SIG-M5 treated with dmso at 0.1 percent for 504 hours (cell line): Measurements from ENCODE around the gene ADAMTS19.

Source experiments
- DNase-seq: peaks from one replicate; lab custom pipeline; 2025; ENCODE audit not compliant: unreplicated experiment; lab: John Stamatoyannopoulos, UW

The ADAMTS19 gene

DNA sequence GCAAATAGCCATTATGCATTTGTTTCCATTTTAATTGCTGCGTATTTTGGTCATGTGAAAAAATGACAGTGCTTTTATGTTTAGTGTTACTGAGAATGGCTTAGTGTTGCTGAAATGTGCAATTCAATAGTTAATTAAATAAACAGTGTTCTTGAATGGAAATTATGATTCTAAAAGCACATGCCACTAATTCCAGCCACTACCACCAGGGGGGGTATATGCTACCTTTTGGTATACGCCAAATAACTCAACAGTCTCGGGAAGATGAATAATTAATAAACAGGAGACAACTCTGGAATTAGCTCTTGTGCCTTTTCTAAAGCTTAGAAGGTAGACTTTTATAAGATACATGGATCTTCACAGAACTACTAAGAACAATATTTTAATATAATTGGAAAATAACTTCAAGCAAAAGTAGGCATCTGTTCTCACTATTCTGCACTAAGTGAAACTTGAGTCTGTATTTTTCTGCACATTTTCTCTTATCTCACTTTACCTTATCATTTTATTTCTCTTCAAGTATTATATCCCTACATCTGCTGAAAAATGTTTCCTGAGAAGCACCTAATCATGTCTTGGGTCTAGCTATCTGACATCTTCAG is 204.3 kb downstream of the ADAMTS19 start:
- peak; percentile 38 for DNase-seq

GRCh38 chr5:129670957-129671500 is 210.9 kb downstream of the ADAMTS19 start:
- DNase-seq = no peak

DNA sequence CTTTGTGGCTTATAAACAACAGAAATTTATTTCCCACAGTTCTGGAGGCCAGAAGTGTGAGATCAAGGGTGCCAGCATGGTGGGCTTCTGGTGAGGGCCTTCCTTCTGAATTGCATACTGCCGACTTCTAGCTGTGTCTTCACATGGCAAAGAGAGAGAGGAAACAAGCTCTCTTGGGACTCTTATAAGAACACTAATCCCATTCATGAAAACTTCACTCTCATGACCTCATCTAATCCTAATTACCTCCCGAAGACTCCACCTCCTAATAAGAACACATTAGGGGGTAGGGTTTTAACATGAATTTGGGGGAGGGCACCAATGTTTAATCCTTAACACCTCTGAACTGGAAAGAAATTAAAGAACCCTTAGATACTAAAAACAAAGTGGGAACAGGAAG is 211.9 kb downstream of the ADAMTS19 start:
- DNase-seq = no peak

GRCh38 chr5:129679671-129680070 is 219.6 kb downstream of the ADAMTS19 start:
- DNase-seq = no peak

- no peak for DNase-seq
These were observed 227.8 kb downstream of the ADAMTS19 start for GRCh38 chr5:129687941-129688340.

DNA sequence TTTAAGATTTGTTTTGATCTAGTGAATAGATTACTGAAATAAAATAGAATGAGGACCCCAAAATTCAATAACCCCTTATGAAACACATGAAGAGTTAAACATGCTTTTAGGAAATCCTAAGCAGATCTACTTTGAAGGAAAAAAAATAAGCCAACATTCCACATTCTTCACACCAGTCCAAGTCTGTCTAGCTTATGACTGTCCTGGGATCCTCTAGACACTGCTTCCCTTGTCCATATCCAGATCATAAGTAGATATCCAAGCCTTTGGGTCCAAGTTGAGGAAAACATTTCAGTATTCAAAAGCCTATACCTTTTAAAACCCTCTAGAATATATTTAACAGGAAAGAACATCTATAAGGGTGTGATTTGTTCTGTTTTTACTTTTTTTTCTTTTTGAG is 228.9 kb downstream of the ADAMTS19 start:
- no peak for DNase-seq

- no peak for DNase-seq
These were observed 231.1 kb downstream of the ADAMTS19 start for GRCh38 chr5:129691220-129691619.

DNA sequence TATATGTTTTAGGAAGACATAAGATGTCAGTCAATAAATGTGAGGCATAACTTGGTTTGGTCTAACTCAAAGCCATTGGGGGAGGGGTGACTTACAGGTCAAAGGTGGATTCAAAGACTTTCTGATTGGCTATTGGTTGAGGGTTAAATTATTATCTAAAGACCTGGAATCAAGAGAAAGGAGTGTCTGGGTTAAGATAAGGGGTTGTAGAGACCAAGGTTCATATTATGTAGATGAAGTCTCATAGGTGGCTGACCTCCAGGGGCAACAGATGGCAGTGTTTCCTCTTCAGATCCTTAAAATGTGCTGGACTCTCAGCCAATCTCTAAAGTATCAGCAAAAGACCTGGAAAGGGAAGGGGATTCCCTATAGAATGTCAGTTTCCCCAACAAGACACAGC is 236.5 kb downstream of the ADAMTS19 start:
- no peak for DNase-seq

DNA sequence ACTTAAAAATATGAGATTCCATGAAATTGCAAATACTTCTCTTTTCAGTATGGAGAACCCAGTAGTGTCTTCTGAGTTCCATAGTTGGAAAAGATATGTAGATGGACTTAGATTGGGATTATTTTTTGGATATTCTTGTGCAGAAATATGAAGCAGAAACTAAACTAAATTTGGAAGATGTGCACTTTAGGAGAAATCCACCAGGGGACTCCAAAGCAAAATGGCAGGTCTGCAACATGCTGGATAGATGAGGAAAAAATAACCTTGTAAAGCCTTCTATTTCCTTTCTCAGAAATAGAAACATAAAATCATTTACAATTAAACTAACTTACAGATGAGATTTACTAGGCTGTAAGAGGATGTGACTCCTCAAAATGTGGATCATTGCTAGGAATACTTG is 238.6 kb downstream of the ADAMTS19 start:
- no peak for DNase-seq

DNA sequence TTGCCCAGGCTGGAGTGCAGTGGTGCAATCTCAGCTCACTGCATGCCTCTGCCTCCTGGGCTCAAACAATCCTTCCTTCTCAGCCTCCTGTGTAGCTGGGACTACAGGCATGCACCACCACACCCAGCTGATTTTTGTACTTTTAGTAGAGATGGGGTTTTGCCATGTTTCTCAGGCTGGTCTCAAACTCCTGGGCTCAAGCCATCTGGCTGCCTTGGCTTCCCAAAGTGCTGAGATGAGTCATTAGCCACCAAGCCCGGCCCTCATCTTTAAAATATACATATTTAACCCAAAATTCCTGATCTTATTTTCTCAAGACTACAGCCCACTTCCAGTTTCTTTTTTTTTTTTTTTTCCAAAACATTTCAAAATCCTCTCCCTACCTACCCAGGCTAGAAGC is 256.1 kb downstream of the ADAMTS19 start:
- no peak for DNase-seq

DNA sequence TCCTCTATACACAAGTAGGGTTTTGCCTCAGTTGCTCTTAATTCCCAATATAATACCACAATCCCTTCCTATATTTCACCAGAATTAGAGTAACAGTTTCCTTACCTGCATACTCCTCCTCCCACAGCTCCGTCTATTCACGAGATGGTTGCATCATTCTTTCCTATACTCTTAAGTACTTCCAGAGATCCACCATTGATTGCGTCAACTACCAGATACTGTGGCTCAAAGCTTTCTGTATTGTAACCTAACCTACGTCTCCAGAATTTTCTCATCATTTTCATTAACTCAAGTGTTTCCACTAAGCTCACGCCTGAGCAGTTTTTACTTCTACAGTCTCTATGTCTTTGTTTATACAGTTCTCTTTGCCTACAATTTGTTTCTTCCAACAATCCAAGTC is 256.6 kb downstream of the ADAMTS19 start:
- DNase-seq = no peak

DNA sequence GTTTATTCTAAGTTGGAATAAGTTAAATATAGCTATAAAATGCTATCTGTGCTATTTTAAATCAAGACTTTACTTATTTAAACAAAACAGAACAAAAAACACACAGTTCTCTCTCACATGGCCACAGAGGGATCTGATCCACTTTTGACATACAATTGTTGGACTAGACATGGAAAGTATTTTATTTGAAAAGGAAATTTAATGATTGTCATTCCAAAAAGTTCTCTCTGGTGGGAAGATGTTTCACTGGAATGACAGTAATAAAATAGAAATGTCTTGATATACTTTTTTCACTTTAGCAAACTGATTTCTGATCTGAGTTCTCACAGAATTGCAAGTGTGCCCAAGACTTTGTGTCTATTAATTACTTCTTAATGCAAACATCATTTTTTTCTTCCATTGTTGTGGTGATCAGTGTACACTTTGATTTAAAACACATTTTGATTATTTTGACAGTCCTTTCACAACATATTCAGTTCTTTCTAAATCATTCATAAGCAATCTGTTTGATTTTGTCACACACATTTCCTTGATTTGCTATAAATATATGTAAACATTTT is 257.7 kb downstream of the ADAMTS19 start:
- DNase-seq = no peak

DNA sequence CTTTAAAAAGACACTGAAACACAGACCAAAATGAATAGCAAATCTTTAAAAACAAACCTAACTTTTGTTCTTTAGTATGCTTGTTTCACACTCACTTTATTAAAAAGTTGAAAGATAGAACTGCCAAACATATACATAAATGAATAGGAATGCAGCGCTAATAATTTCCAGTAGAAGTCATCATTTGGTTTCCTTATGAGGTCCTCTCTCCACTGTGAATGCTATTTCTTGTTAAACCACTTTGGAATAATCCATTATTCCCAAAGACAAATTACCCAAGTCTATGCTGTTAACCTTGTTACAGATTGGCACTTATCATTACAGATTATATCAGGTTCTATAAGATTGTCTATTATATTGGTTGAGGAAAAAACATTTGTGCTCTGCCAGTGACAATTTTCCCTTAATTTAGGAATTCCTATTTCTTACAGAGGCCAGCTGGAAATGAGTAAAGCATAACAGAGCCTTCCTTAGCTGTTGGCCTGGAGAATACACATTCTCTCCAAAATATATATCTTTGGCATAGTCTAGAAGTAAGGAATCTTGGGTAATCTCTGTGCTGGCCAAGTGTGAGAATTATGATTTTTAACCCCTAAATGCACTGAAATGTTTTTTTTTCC is 258.5 kb downstream of the ADAMTS19 start:
- no peak for DNase-seq

GRCh38 chr5:129724222-129724621 is 264.1 kb downstream of the ADAMTS19 start:
- no peak for DNase-seq

DNA sequence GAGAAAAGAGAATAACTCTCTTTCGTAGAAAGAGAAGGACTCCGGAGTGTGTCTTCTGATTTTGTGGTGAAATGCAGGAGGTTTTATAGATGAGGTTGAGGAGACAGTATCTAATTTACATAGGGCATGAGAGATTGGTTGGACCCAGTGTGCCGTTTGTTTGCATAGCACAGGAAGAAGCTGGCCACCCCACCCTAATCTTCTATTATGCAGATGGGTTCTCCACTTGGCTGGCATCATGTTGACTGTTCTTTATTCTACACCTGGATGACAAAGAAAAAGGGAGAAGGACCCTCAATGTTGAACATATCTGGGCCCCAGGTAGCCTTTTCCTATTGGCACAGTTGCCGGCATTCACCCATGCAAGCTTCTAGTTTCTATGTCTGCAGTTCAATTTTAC is 264.5 kb downstream of the ADAMTS19 start:
- DNase-seq = no peak

GRCh38 chr5:129739773-129740172 is 279.7 kb downstream of the ADAMTS19 start:
- DNase-seq = no peak

DNA sequence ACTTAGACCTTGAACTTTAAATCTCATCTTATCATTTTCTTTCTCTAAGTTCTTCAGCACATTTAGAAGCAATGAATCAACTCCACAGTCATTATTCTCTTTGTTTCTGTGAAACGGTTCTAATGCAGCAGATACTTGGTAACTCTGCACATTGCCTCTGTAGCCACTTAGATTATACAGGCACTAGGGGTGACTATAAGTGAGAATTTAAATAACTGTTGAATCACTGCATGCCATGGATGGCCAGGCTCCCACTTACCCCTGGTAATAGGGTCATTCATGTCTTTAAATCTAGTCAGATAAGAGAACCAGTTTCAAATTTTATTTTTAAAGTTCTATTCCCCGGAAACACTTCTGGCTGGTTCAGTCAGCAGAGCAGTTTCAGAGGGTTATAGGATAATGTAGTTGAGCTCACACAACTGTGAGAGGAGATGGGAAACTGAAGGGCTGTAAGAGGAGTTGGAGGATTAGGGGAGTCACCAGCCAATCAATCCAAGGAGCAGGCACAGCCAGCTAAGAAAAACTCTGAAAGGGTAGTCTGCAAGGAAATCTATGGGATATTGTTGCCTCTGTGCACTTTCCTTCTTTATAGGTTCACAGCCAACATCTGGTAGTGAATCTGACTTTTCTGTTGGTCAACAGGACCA is 283.6 kb downstream of the ADAMTS19 start:
- no peak for DNase-seq

- DNase-seq = no peak
These were observed 285.9 kb downstream of the ADAMTS19 start for GRCh38 chr5:129745997-129746396.

DNA sequence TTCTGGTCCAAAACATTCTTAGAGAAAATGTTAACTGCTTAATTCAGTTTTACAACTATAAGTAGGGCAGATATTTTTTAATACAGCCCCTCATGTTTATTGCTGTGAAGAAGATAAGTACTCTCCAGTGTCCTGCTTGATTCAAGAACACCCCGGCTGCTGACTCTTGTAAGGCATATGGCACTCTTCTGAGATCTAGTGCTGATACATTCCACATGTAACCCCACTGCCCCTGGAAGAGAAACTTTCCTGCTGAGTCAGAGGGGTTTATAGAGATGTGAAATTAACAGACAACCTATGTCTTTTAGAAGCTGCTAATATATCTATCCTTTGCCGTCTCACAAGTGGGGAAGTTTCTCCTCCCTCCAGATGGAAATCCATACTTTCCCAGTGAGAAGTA is 286.8 kb downstream of the ADAMTS19 start:
- DNase-seq = no peak

DNA sequence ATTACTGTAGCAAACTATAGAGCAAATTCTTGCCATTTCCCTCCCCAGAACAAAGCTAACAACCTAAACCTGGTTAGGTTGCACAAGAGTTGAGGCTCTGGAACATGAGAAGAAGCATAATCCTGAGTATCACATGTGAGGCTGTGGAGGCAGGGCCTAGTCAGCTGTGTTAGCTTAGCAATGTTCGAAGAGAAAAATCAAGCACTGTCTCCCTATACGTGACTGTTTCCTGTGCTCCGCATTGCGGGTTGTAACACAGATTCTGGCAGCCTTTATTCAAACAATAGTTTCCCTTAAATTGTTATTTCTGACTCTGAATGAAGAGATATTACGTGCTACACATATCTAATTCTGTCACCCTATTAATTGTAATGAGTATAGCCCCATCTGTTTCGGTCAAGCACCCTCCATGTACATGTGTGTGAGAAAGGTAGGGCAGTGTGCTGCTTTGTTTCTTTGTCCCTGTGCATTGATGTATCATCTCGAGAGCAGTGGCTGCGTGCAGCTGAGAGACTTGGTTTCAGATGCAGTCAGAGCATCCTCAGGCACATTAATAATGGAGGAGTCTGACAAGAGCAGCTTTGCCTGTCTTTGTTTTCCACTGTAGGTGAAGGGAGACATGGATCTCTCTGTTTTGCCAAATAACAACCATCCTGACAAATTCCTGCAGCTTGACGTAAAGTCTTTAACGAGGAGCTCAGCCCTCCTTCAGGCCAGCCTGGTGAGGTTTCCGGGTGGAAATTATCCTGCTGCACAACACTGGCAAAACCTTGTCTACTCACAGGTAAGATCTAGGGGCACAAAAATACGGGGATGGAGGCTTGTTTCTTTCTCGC is 287.7 kb downstream of the ADAMTS19 start, which contains the start of gene MINAR2:
TSS of gene MINAR2 (plus strand) at position 523 of the 836 bp plus-strand sequence. CDS start at position 620, 97 bp downstream.
- no peak for DNase-seq
